Measurements from ENCODE around the gene GMPR2. TPM values are rescaled to one million over a fixed set of nuclear protein-coding genes. Genes with fewer than 3 reads are reported as not detected.
"Not testable (repeated sequence)": the region's sequence is repeated elsewhere in the genome, so short reads cannot be mapped to it uniquely, and the experiment has no call there.

The GMPR2 gene
- total RNA-seq, 1 donor = 87.7 TPM

DNA sequence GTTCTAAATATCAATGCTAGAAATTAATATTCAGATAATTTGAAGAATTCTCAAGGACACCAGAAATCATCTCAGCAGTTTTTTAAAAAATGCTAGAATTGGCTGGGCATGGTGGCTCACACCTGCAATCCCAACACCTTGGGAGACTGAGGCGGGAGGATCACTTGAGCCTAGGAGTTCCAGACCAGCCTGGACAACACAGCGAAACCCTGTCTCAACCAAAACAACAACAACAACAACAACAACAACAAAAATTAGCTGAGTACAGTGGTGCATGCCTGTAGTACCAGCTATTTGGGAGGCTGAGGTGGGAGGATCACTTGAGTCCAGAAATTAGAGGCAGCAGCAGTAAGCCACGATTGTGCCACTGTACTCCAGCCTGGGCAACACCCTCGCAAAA, 13.6 kb upstream of the GMPR2 start:
- no peak overlapping the region for H3K4me3 ChIP-seq (ENCODE audit: low read depth, low read length)
- DNase-seq (ENCODE audit: low read depth) = no peak
- TF ChIP-seq, protein P1, sequence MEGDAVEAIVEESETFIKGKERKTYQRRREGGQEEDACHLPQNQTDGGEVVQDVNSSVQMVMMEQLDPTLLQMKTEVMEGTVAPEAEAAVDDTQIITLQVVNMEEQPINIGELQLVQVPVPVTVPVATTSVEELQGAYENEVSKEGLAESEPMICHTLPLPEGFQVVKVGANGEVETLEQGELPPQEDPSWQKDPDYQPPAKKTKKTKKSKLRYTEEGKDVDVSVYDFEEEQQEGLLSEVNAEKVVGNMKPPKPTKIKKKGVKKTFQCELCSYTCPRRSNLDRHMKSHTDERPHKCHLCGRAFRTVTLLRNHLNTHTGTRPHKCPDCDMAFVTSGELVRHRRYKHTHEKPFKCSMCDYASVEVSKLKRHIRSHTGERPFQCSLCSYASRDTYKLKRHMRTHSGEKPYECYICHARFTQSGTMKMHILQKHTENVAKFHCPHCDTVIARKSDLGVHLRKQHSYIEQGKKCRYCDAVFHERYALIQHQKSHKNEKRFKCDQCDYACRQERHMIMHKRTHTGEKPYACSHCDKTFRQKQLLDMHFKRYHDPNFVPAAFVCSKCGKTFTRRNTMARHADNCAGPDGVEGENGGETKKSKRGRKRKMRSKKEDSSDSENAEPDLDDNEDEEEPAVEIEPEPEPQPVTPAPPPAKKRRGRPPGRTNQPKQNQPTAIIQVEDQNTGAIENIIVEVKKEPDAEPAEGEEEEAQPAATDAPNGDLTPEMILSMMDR (IDR thresholded peaks at IDR 0.05; ENCODE audit: insufficient read depth, low read depth, low read length) = no peak

DNA sequence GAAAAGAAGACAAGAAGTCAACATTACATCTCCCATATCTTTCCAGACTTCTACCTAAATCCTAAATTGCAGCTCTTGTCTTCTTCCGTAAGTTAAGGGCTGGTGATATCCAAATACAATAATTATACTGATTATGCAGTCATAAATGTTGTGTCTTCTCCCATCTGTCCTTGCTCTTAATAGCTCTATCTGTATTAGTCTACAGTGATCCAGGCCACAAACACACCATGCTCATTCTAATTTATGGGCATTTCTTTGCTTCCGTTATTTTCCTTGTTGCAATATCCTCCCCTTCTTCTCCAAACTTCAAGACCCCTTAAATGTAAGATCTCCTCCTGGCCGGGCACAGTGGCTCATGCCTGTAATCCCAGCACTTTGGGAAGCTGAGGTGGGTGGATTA, 13.2 kb upstream of the GMPR2 start:
- DNase-seq (ENCODE audit: low read depth) = no peak
- no peak overlapping the region for H3K4me3 ChIP-seq (ENCODE audit: low read depth, low read length)
- TF ChIP-seq, protein P1 (IDR thresholded peaks at IDR 0.05; ENCODE audit: insufficient read depth, low read depth, low read length) = no peak

DNA sequence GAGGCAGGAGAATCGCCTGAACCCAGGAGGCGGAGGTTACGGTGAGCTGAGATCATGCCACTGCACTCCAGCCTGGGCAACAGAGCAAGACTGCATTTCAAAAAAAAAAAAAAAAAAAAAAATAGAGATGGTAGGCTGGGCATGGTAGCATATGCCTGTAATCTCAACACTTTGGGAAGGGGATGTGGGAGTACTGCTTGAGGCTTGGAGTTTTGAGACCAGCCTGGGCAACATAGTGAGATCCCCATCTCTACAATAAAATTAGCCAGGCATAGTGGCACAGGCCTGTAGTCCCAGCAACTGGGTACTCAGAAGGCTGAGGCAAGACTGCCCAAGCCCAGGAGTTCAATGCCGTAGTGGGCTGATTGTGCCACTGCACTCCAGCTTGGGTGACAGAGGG, 9.7 kb upstream of the GMPR2 start:
- not testable (repeated sequence) for DNase-seq (ENCODE audit: low read depth); H3K4me3 ChIP-seq (ENCODE audit: low read depth, low read length)

DNA sequence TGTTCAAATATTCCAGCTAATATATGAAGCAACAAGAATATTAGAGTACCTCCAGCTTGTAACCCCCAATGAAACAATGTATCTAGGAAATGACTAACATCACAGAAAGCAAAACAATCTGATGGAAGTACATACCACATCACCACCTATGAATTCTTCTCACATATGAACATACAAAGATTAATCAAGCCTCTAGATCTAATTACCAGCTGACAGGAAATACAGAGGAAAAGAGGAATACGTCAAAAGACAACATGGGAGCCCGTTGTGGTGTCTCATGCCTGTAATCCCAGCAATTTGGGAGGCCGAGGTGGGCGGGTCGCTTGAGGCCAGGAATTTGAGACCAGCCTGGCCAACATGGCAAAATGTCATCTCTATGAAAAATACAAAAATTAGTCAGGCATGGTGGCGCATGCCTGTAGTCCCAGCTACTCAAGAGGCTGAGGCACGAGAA, 8.1 kb upstream of the GMPR2 start:
- peak; percentile 70 for DNase-seq (ENCODE audit: low read depth)
- H3K4me3 ChIP-seq (ENCODE audit: low read depth, low read length) = no peak overlapping the region
- TF ChIP-seq, protein P1 (IDR thresholded peaks at IDR 0.05; ENCODE audit: insufficient read depth, low read depth, low read length) = no peak

DNA sequence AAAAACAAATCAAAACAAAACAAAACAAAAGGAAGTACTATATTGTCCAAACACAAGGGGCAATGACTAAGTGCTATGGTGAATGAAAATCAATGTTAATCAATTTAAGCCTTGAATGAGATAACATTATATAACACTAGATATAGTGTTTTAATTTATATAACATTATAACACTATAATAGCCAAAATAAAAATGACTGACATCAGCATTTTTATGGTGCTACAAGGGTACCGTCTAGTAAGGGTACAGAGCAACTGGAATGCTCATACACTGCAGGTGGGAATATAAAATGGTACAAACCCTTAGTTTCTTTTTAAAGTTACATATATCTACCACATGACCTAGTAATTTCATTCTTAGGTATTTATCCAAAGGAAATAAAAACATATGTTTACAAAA, 6.3 kb upstream of the GMPR2 start:
- DNase-seq (ENCODE audit: low read depth) = no peak
- TF ChIP-seq, protein P1 (IDR thresholded peaks at IDR 0.05; ENCODE audit: insufficient read depth, low read depth, low read length) = no peak
- no peak overlapping the region for H3K4me3 ChIP-seq (ENCODE audit: low read depth, low read length)

DNA sequence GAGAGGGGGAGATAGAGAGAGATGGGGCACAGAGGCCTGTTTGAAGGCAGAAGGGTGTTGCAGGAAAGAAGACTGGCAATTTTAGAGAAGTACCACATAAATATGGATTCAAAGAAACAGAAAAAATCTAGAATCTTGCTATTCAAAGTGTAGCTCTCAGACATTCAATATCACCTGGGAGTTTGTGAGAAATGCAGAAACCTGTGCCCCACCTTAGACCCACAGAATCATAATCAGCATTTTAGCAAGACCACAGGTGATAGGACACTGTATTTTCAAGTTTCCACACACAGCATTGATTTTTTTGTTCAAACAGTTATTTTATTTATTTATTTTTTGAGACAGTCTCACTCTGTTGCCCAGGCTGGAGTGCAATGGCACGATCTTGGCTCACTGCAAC, 3.8 kb upstream of the GMPR2 start:
- H3K4me3 ChIP-seq (ENCODE audit: low read depth, low read length) = no peak overlapping the region
- TF ChIP-seq, protein P1 (IDR thresholded peaks at IDR 0.05; ENCODE audit: insufficient read depth, low read depth, low read length) = no peak
- DNase-seq (ENCODE audit: low read depth) = no peak

DNA sequence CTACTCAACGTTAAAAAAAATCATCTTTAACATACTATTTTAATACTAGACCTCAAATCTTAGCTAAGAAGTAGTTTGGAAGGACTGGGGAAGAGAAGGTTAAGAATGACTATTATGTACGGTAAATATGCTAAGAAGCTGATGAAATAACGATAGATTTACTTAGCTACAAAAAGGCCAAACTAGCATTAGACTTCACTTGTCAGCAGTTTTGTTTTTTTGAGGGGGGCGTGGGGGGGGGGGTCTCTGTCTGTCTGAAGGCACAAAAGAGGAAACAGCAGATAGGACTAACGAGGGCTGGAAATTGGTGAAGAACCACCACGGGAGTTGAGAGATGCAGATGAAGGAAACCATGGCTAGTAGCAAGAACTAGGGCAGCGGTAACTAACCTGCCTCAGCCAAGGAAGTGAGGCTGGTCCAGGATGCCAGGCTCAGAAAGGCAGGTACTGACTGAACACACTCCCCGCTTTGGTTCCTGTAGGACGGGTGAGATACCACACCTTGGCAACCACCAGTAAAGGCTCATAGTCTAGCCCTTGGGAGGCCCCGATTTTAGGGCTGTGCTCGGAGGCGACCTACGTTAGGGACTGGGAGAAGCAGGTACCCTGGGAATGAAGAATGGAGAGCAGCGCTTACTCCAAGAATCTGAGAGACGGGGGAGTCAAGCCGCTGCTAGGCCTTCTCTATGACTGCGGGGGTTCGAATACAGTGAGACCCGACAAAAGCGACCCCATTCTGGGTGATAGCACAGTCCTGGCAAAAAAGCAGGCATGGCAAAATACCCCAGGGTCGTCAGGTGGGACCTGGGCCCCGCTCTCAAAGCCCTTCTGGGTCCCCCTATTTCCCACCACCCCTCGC, 1.2 kb upstream of the GMPR2 start:
- no peak for DNase-seq (ENCODE audit: low read depth)
- TF ChIP-seq, protein P1 (IDR thresholded peaks at IDR 0.05; ENCODE audit: insufficient read depth, low read depth, low read length) = no peak
- H3K4me3 ChIP-seq (ENCODE audit: low read depth, low read length) = peak overlapping the region; percentile 93

Measured in fibroblast of villous mesenchyme (primary cell).